ENCODE measurements around the gene CDH20.

GRCh38 chr18:61587865-61588264, 254.6 kb downstream of the CDH20 start:
- no peak for TF ChIP-seq CTCF (IDR thresholded peaks at IDR 0.05)
- no peak for TF ChIP-seq POLR2A (IDR thresholded peaks at IDR 0.05)
